ENCODE results near the gene APOBEC3H.

Gene APOBEC3H

DNA sequence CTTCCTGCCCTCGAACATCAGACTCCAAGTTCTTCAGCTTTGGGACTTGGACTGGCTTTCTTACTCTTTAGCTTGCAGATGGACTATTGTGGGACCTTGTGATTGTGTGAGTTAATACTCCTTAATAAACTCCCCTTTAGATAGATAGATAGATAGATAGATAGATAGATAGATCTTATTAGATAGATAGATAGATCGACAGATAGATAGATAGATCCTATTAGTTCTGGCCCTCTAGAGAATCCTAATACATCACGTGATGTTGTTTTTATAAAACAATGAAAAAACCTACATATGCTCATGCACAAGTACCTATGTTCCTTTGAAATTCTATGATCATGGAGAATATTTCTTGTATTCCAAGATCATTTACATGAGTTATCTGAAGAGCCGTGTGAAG, 23.9 kb downstream of the APOBEC3H start:
- DNase-seq (ENCODE audit: low read depth): no peak

GRCh38 chr22:39122772-39123470, 25.9 kb downstream of the APOBEC3H start:
- H3K4me3 ChIP-seq (replicated peaks; ENCODE audit: low read depth, low read length): no peak overlapping the region
- DNase-seq (ENCODE audit: low read depth): no peak
- TF ChIP-seq, protein P1, sequence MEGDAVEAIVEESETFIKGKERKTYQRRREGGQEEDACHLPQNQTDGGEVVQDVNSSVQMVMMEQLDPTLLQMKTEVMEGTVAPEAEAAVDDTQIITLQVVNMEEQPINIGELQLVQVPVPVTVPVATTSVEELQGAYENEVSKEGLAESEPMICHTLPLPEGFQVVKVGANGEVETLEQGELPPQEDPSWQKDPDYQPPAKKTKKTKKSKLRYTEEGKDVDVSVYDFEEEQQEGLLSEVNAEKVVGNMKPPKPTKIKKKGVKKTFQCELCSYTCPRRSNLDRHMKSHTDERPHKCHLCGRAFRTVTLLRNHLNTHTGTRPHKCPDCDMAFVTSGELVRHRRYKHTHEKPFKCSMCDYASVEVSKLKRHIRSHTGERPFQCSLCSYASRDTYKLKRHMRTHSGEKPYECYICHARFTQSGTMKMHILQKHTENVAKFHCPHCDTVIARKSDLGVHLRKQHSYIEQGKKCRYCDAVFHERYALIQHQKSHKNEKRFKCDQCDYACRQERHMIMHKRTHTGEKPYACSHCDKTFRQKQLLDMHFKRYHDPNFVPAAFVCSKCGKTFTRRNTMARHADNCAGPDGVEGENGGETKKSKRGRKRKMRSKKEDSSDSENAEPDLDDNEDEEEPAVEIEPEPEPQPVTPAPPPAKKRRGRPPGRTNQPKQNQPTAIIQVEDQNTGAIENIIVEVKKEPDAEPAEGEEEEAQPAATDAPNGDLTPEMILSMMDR (IDR thresholded peaks at IDR 0.05; ENCODE audit: low read length, missing control alignments): no peak

More for the DNA sequence above, 23.9 kb downstream of the APOBEC3H start:
- H3K4me3 ChIP-seq (replicated peaks; ENCODE audit: low read depth, low read length): no peak overlapping the region
- TF ChIP-seq, protein P1 (IDR thresholded peaks at IDR 0.05; ENCODE audit: low read length, missing control alignments): no peak

DNA sequence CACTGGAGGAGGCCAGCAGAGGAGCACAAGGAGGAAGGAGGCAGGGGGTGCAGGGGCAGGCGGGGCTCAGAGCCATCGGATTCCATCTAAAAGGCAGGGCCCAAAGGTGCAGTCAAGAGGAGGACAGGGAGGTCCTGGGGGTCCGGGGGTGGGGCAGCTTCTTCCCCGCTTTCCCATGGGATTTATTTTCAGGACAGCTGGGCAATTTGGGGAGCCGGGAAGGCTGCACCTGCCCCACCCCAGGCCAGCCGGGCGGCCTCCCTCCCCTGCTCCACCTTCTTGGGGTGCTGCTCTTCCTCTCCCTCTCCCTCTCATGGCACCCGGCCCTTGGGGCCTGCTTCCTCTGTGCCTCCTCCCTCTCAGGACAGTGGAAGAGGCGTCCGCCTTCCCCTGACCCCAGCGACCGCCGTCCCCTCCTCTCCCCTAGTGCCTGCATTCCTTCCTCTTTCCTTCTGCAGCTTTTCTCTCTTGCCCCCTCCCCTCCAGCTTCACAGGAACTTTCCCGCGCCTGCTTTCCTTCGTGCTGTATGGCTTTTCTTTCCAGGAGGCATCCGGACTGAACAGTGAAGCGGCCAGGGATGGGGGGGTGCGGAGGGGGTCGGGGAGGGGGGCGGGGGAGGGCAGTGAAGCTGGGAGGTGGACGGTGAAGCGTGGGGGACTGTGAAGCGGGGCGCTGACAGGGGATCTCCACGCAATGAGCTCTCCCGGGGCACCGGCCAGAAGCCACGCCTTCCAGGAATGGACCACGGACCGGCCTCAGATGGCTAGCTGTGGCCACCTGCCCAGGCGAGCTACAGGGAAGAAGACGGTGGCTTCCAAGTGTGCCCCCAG, 26.9 kb downstream of the APOBEC3H start:
- no peak for DNase-seq (ENCODE audit: low read depth)
- TF ChIP-seq, protein P1 (IDR thresholded peaks at IDR 0.05; ENCODE audit: low read length, missing control alignments): no peak
- H3K4me3 ChIP-seq (replicated peaks; ENCODE audit: low read depth, low read length): no peak overlapping the region

GRCh38 chr22:39125622-39126021, 28.6 kb downstream of the APOBEC3H start:
- DNase-seq (ENCODE audit: low read depth): no peak
- H3K4me3 ChIP-seq (replicated peaks; ENCODE audit: low read depth, low read length): no peak overlapping the region
- TF ChIP-seq, protein P1 (IDR thresholded peaks at IDR 0.05; ENCODE audit: low read length, missing control alignments): no peak

DNA sequence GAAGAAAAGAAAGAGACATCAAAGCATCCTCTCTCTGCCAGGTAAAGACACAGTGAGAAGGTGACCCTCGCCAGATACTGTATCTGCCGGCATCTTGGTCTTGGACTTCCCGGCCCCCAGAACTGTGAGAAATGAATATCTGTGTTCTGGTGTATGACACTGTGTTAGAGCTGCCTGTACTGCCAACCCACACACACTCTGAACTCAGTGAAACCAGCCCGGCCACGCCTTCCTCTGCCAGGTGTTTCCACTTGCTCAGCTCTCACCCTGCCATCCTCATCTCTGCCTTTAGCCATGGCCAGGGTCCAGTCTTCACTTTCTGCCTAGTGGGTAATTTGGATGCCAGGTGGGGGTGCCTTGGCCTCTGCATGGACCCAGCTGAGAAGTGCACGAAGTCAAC, 31.5 kb downstream of the APOBEC3H start:
- no peak overlapping the region for H3K4me3 ChIP-seq (replicated peaks; ENCODE audit: low read depth, low read length)
- TF ChIP-seq, protein P1 (IDR thresholded peaks at IDR 0.05; ENCODE audit: low read length, missing control alignments): no peak
- DNase-seq (ENCODE audit: low read depth): no peak

- TF ChIP-seq, protein P1 (IDR thresholded peaks at IDR 0.05; ENCODE audit: low read length, missing control alignments): no peak
- no peak for DNase-seq (ENCODE audit: low read depth)
- no peak overlapping the region for H3K4me3 ChIP-seq (replicated peaks; ENCODE audit: low read depth, low read length)
Measured at GRCh38 chr22:39129081-39129480, 32.0 kb downstream of the APOBEC3H start.

All from fibroblast of pulmonary artery (primary cell).